Measurements from ENCODE around the gene PRM2. TPM values are rescaled to one million over a fixed set of nuclear protein-coding genes. Genes with fewer than 3 reads are reported as not detected.

The PRM2 gene
- total RNA-seq, 3 donors from 2014 or later, result not detected

GRCh38 chr16:11298143-11298900 is 22.0 kb upstream of the PRM2 start:
- H3K4me1 ChIP-seq, result peaks cover 0 to 11% of the 10 kb centered on the region in 2 donors
- H3K4me3 ChIP-seq, result no peak overlapping the region
- H3K36me3 ChIP-seq, result no peaks in the 10 kb centered on the region
- no peak for DNase-seq (ENCODE audit: low spot score in 2 of 2)
- no peak overlapping the region for H3K27ac ChIP-seq
- intact Hi-C loops (cut with DNase I; ENCODE audit: low total_unique reads), result no loop called here
- no peaks in the 10 kb centered on the region for H3K9me3 ChIP-seq
- TF ChIP-seq POLR2A (IDR thresholded peaks at IDR 0.05), result no peak
- TF ChIP-seq POLR2AphosphoS5 (IDR thresholded peaks at IDR 0.05), result no peak
- TF ChIP-seq CTCF (IDR thresholded peaks at IDR 0.05), result no peak
- no peaks in the 10 kb centered on the region for H3K27me3 ChIP-seq

GRCh38 chr16:11297492-11298142 is 21.3 kb upstream of the PRM2 start:
- TF ChIP-seq CTCF (IDR thresholded peaks at IDR 0.05) (no peak), POLR2A (IDR thresholded peaks at IDR 0.05) (no peak), POLR2AphosphoS5 (IDR thresholded peaks at IDR 0.05) (no peak)
- Histone ChIP-seq H3K4me1 (peaks cover 0 to 11% of the 10 kb centered on the region in 2 donors), H3K36me3 (no peaks in the 10 kb centered on the region), H3K9me3 (no peaks in the 10 kb centered on the region), H3K27me3 (no peaks in the 10 kb centered on the region), H3K4me3 (peak overlapping the region in 2 of 3 donors; percentile 40 to 59), H3K27ac (peak overlapping the region; percentile 11 to 61)
- intact Hi-C loops (cut with DNase I; ENCODE audit: low total_unique reads), result no loop called here
- peak in 1 of 2 donors; percentile 66 for DNase-seq (ENCODE audit: low spot score in 2 of 2)

- intact Hi-C loops (cut with DNase I; ENCODE audit: low total_unique reads), result no loop called here
- H3K27ac ChIP-seq, result peak overlapping the region; percentile 11 to 61
- DNase-seq (ENCODE audit: low spot score in 2 of 2), result no peak
- H3K36me3 ChIP-seq, result no peaks in the 10 kb centered on the region
- TF ChIP-seq POLR2A (IDR thresholded peaks at IDR 0.05) (no peak), POLR2AphosphoS5 (IDR thresholded peaks at IDR 0.05) (no peak), CTCF (IDR thresholded peaks at IDR 0.05) (no peak)
- peak overlapping the region in 2 of 3 donors; percentile 40 to 59 for H3K4me3 ChIP-seq
- peaks cover 0 to 11% of the 10 kb centered on the region in 2 donors for H3K4me1 ChIP-seq
- H3K27me3 ChIP-seq, result no peaks in the 10 kb centered on the region
- no peaks in the 10 kb centered on the region for H3K9me3 ChIP-seq
Observed at GRCh38 chr16:11296706-11297491, 20.6 kb upstream of the PRM2 start.

GRCh38 chr16:11296351-11296705 is 20.0 kb upstream of the PRM2 start:
- no peaks in the 10 kb centered on the region for H3K36me3 ChIP-seq
- no peak for DNase-seq (ENCODE audit: low spot score in 2 of 2)
- no peak overlapping the region for H3K27ac ChIP-seq
- no peaks in the 10 kb centered on the region for H3K9me3 ChIP-seq
- H3K27me3 ChIP-seq, result no peaks in the 10 kb centered on the region
- no peak overlapping the region for H3K4me3 ChIP-seq
- intact Hi-C loops (cut with DNase I; ENCODE audit: low total_unique reads), result no loop called here
- peaks cover 0 to 11% of the 10 kb centered on the region in 2 donors for H3K4me1 ChIP-seq
- TF ChIP-seq POLR2A (IDR thresholded peaks at IDR 0.05), result no peak
- no peak for TF ChIP-seq POLR2AphosphoS5 (IDR thresholded peaks at IDR 0.05)
- no peak for TF ChIP-seq CTCF (IDR thresholded peaks at IDR 0.05)

Data from breast epithelium (tissue), 4 donors.